Endothelial cell of umbilical vein (primary cell): ENCODE results near the gene HEATR1. TPM values are rescaled to one million over a fixed set of nuclear protein-coding genes. Genes with fewer than 3 reads are reported as not detected.

Experiments used
- BruUV-seq: library from RNA; stranded (reverse); fragments of 400-500 nt; replicated peaks from 2 replicates; lab custom pipeline; 2021; lab: Mats Ljungman, UMichigan
- CTCF ChIA-PET: fragments of 300-600, 350-600 bp; sonication (Branson Sonifier 250); formaldehyde crosslinking; loops from one replicate; lab custom pipeline; 2021; ENCODE audit warnings: antibody characterized with exemption, inconsistent platforms; lab: Charles Lee
- POLR2A ChIA-PET: fragments of 300-600, 350-600 bp; sonication (Branson Sonifier 250); formaldehyde crosslinking; loops from one replicate; lab custom pipeline; 2021; ENCODE audit warnings: antibody characterized with exemption, inconsistent platforms; lab: Charles Lee
- DNase-seq: peaks from one replicate; pipeline ENCODE4 v3.0.0-alpha.2; 2011; ENCODE audit warnings: low read depth, low spot score
- FAIRE-seq: peaks from 2 replicates; lab custom pipeline; 2011; peaks lifted over from hg19 to GRCh38; lab: Jason Lieb, UNC
- H2AFZ ChIP-seq: 2 replicates; pipeline ENCODE4 v1.6.0; 2012; ENCODE audit warnings: low read depth, low read length, control low read depth, inconsistent platforms
- H3K27ac ChIP-seq: 2 replicates; pipeline ENCODE4 v1.5.1; 2011; ENCODE audit warnings: low read depth, mild to moderate bottlenecking, control low read depth, low read length, moderate library complexity; ENCODE audit not compliant: insufficient read depth
- H3K27me3 ChIP-seq, 2 experiments: 2 replicates each; pipeline versions ENCODE4 v1.6.0 to v1.6.1; 2011; ENCODE audit warnings: low read length in 2 of 2, mixed read lengths in 1 of 2; ENCODE audit not compliant: control insufficient read depth in 2 of 2, insufficient read depth in 2 of 2
- H3K36me3 ChIP-seq, 2 experiments: 2 replicates in 1 of 2; 3 replicates in 1 of 2; pipeline ENCODE4 v1.5.1; 2011; ENCODE audit warnings: low read length in 2 of 2, mild to moderate bottlenecking in 1 of 2, moderate library complexity in 1 of 2; ENCODE audit not compliant: control insufficient read depth in 2 of 2, insufficient read depth in 2 of 2; ENCODE audit errors: extremely low read depth in 1 of 2
- H3K4me1 ChIP-seq: 3 replicates; pipeline ENCODE4 v1.5.1; 2011; ENCODE audit warnings: mild to moderate bottlenecking, low read length; ENCODE audit not compliant: control insufficient read depth, insufficient read depth; ENCODE audit errors: extremely low read depth
- H3K4me2 ChIP-seq: 2 replicates; pipeline ENCODE4 v1.6.1; 2011; ENCODE audit warnings: low read length, control low read depth, mixed read lengths; ENCODE audit not compliant: insufficient read depth
- H3K4me3 ChIP-seq, 3 experiments: fragments of 200-600 bp in 1 of 3; sonication (generic), shearing (Covaris generic) in 1 of 3; replicated peaks in 1 of 3; 2 replicates each; pipeline ENCODE4 v1.5.1; 2011 to 2016; ENCODE audit warnings: control low read depth in 3 of 3, low read length in 3 of 3, mild to moderate bottlenecking in 2 of 3, inconsistent platforms in 1 of 3, low read depth in 1 of 3, moderate library complexity in 1 of 3; ENCODE audit not compliant: insufficient read depth in 1 of 3
- H3K79me2 ChIP-seq: 2 replicates; pipeline ENCODE4 v1.6.0; 2012; ENCODE audit warnings: low read length, inconsistent platforms; ENCODE audit not compliant: control insufficient read depth, insufficient read depth
- H3K9ac ChIP-seq: replicated peaks from 2 replicates; pipeline ENCODE3; 2011; ENCODE audit warnings: low read length, control low read depth; ENCODE audit not compliant: insufficient read depth; ENCODE audit errors: extremely low read depth
- H3K9me1 ChIP-seq: replicated peaks from 3 replicates; pipeline ENCODE4 v1.6.0; 2011; ENCODE audit warnings: mild to moderate bottlenecking, low read length; ENCODE audit not compliant: control insufficient read depth, insufficient read depth; ENCODE audit errors: extremely low read depth
- H3K9me3 ChIP-seq: replicated peaks from 2 replicates; pipeline ENCODE4 v1.5.1; 2012; ENCODE audit warnings: low read length, inconsistent platforms; ENCODE audit not compliant: control insufficient read depth, insufficient read depth
- H4K20me1 ChIP-seq: replicated peaks from 2 replicates; pipeline ENCODE3; 2011; ENCODE audit warnings: mild to moderate bottlenecking, low read length; ENCODE audit not compliant: control insufficient read depth, insufficient read depth; ENCODE audit errors: extremely low read depth
- EZH2 ChIP-seq: IDR thresholded peaks from 2 replicates; pipeline ENCODE4 v1.6.1; 2012; ENCODE audit warnings: borderline replicate concordance, low read depth, mild to moderate bottlenecking, moderate library complexity, low read length, inconsistent platforms; ENCODE audit not compliant: severe bottlenecking
- FOS ChIP-seq: IDR thresholded peaks from 2 replicates; pipeline ENCODE4 v1.6.1; 2011; ENCODE audit warnings: mild to moderate bottlenecking, low read length, moderate library complexity, borderline replicate concordance; ENCODE audit not compliant: insufficient read depth
- GATA2 ChIP-seq: IDR thresholded peaks from 2 replicates; pipeline ENCODE4 v1.7.0; 2011; ENCODE audit warnings: low read depth, mild to moderate bottlenecking, moderate library complexity, mixed read lengths, low read length; ENCODE audit not compliant: insufficient read length, insufficient read depth
- JUN ChIP-seq: IDR thresholded peaks from 2 replicates; pipeline ENCODE4 v1.6.1; 2011; ENCODE audit warnings: borderline replicate concordance, low read depth; ENCODE audit not compliant: insufficient read length, insufficient read depth
- MYC ChIP-seq: IDR thresholded peaks from one replicate; pipeline ENCODE4 v1.6.1; 2011; ENCODE audit warnings: mild to moderate bottlenecking, low read depth, low read length
- POLR2A ChIP-seq: IDR thresholded peaks from 2 replicates; pipeline ENCODE4 v1.6.1; 2012; ENCODE audit warnings: low read depth, mild to moderate bottlenecking, control low read depth, low read length
- POLR2AphosphoS5 ChIP-seq: IDR thresholded peaks from 2 replicates; pipeline ENCODE4 v1.6.1; 2012; ENCODE audit warnings: low read depth, mild to moderate bottlenecking, control low read depth, low read length, moderate library complexity; ENCODE audit not compliant: insufficient read depth
- dilution Hi-C: fragments of 300-500 bp; cut with MboI; formaldehyde crosslinking; loops from one replicate; pipeline ENCODE4 v1.15.0; 2019; ENCODE audit warnings: low sequenced_read_pairs; ENCODE audit not compliant: extremely low pct_ligation_motif_present
- intact Hi-C: fragments of 100-400 bp; cut with micrococcal nuclease; formaldehyde crosslinking; loops from one replicate; pipeline ENCODE4 v1.10.0; 2022
- polyA plus RNA-seq, 4 experiments: library from polyadenylated mRNA; depleted of rRNA in 3 of 4; stranded (reverse) in 3 of 4; unstranded in 1 of 4; fragments of >200 nt; gene quantifications; 2 replicates each; pipeline versions ENCODE4 v1.2.1 to v1.2.3, GENCODE V29; 2011 to 2012; ENCODE audit warnings: missing spikeins in 1 of 4
- total RNA-seq: library from RNA; stranded (reverse); gene quantifications from 2 replicates; pipeline ENCODE4 v1.2.3, GENCODE V29; 2021
- TF ChIP-seq, protein P1 (sequence below), 2 donors: IDR thresholded peaks; 1 replicate in 1 of 2; 2 replicates in 1 of 2; pipeline ENCODE4 v1.5.1; 2011; ENCODE audit warnings: low read length in 2 of 2, mild to moderate bottlenecking in 2 of 2, moderate library complexity in 2 of 2, control low read depth in 1 of 2, inconsistent platforms in 1 of 2, low read depth in 1 of 2; ENCODE audit not compliant: insufficient read depth in 1 of 2; ENCODE audit errors: extremely low read depth in 1 of 2
- TF ChIP-seq, protein P2 (sequence below): IDR thresholded peaks from 2 replicates; pipeline ENCODE4 v1.6.1; 2011; ENCODE audit not compliant: insufficient read depth, insufficient read length

Gene HEATR1
- total and polyA plus RNA-seq, 2 donors (not counting 3 experiments of a cell fraction or from before 2014, with no cell fraction given) = 8.4 to 62.0 TPM

DNA sequence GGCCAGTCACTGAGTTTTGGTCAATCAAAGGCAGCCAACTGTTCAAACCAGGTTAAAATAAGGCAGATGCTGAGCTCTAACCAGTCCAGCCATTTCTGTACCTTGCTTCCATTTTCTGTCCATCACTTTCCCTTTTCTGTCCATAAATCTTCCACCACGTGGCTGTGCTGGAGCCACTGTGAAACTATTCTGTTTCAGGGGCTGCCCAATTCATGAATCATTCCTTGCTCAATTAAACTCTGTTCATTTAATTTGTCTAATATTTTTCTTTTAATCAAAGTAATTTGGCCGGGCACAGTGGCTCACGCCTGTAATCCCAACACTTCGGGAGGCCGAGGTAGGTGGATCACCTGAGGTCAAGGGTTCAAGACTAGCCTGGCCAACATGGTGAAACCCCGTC lies 103.2 kb downstream of the HEATR1 start:
- Histone ChIP-seq H3K4me3 (no peak overlapping the region), H3K9ac (no peak overlapping the region), H3K9me3 (no peaks in the 10 kb centered on the region), H3K36me3 (no peaks in the 10 kb centered on the region), H3K79me2 (no peaks in the 10 kb centered on the region), H3K27me3 (no peaks in the 10 kb centered on the region), H4K20me1 (no peaks in the 10 kb centered on the region), H3K4me1 (peaks cover 10% of the 10 kb centered on the region), H3K27ac (no peak overlapping the region), H3K4me2 (no peak overlapping the region), H2AFZ (no peak overlapping the region), H3K9me1 (no peaks in the 10 kb centered on the region)
- ChIA-PET CTCF (interaction anchor here (1.8 kb wide), 1 partner anchor 10 kb away, joined by 8 read pairs; no protein-coding TSS in a partner anchor), POLR2A (no interaction called here)
- FAIRE-seq (no peak), DNase-seq (no peak)
- intact Hi-C loops = loop anchor here (5.0 kb wide), 1 partner anchor 219 kb away; the partner anchor contains the start of gene ERO1B
- dilution Hi-C loops = no loop called here
- no TSS peak for BruUV-seq
- TF ChIP-seq, protein P1, sequence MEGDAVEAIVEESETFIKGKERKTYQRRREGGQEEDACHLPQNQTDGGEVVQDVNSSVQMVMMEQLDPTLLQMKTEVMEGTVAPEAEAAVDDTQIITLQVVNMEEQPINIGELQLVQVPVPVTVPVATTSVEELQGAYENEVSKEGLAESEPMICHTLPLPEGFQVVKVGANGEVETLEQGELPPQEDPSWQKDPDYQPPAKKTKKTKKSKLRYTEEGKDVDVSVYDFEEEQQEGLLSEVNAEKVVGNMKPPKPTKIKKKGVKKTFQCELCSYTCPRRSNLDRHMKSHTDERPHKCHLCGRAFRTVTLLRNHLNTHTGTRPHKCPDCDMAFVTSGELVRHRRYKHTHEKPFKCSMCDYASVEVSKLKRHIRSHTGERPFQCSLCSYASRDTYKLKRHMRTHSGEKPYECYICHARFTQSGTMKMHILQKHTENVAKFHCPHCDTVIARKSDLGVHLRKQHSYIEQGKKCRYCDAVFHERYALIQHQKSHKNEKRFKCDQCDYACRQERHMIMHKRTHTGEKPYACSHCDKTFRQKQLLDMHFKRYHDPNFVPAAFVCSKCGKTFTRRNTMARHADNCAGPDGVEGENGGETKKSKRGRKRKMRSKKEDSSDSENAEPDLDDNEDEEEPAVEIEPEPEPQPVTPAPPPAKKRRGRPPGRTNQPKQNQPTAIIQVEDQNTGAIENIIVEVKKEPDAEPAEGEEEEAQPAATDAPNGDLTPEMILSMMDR (IDR thresholded peaks at IDR 0.05; ENCODE audit: extremely low read depth in 1 of 2, insufficient read depth in 1 of 2, low read depth in 1 of 2, low read length in 2 of 2) = no peak
- no peak for TF ChIP-seq POLR2A
- TF ChIP-seq FOS = no peak
- no peak for TF ChIP-seq GATA2
- no peak for TF ChIP-seq MYC
- TF ChIP-seq JUN = no peak
- TF ChIP-seq, protein P2, sequence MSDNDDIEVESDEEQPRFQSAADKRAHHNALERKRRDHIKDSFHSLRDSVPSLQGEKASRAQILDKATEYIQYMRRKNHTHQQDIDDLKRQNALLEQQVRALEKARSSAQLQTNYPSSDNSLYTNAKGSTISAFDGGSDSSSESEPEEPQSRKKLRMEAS = no peak
- no peak for TF ChIP-seq POLR2AphosphoS5
- TF ChIP-seq EZH2 = no peak

Other genes with a start within 250 kb of the HEATR1 start
- gene EDARADD, start 210.2 kb downstream of the HEATR1 start, total RNA-seq = not detected in 2 replicates
- 0.03 TPM in 1 of 2 replicates, not detected in the other for gene EDARADD, start 210.2 kb downstream of the HEATR1 start, polyA plus RNA-seq
- gene LGALS8, start 80.5 kb downstream of the HEATR1 start, total RNA-seq = 48.1 and 49.9 TPM in 2 replicates
- 36.7 and 45.6 TPM in 2 replicates for gene LGALS8, start 80.5 kb downstream of the HEATR1 start, polyA plus RNA-seq
- 0.28 and 0.55 TPM in 2 replicates for gene ACTN2, start 82.0 kb upstream of the HEATR1 start, total RNA-seq
- 0.22 and 0.33 TPM in 2 replicates for gene ACTN2, start 82.0 kb upstream of the HEATR1 start, polyA plus RNA-seq
- 41.8 and 45.2 TPM in 2 replicates for gene MTR, start 190.8 kb upstream of the HEATR1 start, total RNA-seq
- gene MTR, start 190.8 kb upstream of the HEATR1 start, polyA plus RNA-seq = 5.3 and 6.7 TPM in 2 replicates